HG03139 (cell line): Measurements from ENCODE around the gene IARS1.

Experiments used
- ATAC-seq: cut with Tn5 transposase; IDR thresholded peaks from one replicate; pipeline ENCODE4 v1.9.1; 2021; ENCODE audit not compliant: unreplicated experiment

Gene IARS1

DNA sequence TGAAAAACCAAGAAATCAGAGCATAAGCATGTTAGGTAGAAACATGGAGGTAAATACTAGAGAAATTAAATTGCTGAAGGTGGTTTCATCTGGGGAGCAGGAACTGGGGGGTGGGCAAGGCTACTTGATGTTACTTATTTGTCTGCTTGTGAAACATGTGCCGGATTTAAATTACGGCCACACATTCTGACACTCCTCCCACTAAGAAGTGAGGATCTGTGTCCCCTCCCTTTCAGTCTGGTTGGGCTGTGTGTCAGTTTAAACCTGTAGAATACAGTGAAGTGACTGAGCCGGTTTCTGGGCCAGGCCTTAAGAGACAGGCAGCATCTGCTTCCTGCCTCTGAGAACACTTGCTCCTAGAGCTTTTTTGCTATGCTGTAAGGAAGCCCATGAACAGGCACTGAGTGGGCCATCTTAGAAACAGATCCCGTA, 2.3 kb upstream of the IARS1 start:
- ATAC-seq, result no peak

DNA sequence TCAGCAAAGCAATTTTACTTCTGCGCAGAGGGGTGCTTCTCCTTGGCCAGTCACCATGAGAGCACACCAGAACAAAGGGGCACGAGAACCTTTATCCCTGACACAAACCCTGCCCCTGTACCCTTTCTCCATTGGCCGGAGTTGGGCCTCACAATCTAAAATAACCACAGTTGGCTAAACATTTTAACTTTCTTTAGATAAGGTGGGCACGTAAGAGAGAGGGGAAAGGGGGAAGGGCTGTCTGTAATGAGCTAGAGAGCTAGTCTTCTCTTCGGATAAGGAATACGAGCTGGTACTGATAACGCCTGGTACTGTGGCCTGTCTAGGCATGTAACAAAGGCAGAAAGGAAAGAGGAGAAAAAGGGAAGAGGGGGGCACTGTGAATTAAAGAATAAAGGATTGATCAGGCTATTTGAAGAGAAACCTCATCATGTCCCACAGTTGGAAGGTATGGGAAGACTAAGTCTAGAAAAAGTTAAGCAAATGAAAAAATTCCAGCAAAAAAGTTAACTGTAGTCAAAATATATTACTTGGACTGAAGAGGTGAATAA, 1.8 kb upstream of the IARS1 start:
- ATAC-seq, result no peak

DNA sequence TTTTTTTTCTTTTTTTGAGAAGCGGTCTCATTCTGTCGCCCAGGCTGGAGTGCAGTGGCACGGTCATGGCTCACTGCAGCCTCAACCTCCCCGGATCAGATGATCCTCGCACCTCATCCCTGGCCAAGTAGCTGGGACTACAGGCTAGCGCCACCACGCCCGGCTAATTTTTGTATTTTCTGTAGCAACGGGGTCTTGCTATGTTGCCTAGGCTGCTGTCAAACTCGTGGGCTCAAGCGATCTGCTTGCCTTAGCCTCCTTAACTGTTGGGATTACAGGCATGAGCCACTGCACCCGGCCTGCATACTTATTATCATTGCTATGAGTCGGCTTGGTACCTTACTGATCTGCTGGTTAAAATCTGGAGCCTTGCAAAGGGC, 790 bp upstream of the IARS1 start:
- ATAC-seq, result no peak

DNA sequence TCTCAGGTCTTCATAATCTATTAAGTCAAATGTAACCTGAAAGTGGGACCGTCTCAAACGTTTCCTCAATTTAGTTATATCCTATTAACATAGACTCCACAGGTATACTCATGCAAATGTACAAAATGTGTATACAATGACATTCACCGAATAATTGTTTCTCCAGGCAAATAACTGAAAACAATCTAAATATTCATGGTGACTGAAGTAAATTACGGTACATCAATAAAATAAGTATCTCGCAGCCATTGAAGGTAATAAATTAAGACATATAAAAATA, 482 bp downstream of the IARS1 start:
- ATAC-seq, result no peak

DNA sequence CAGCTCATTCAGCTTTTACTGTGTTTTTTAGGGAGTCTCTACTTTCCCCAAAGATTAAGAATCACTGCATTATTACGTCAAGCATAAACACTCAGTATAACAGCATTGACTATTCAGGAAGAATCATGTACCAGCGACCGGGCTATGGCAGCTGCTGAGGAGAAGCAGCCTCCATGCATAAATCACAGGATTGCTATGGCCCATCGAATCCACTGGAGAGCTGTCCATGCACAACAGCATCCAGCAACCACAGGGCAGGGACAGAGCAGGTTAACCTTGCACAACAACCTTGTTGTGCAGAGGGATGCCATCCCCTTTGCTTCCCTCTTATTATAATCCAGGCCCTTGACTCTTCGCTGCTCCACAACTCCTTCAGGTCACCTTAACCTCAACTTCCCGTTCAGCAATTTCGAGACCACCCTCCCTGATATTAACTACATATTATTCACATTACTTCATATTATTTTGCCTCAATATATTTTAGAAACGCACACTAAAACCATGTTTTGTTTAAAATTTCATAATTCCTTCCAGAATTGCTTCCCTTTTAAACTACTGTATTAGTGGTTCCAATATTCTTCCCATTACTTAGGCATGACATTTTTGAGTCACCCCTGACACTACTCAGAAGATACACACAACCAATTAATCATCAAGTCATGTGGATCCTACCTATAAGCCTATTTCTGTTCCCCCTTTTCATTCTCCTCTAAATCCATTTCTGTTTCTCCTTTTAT, 991 bp downstream of the IARS1 start:
- ATAC-seq, result no peak

DNA sequence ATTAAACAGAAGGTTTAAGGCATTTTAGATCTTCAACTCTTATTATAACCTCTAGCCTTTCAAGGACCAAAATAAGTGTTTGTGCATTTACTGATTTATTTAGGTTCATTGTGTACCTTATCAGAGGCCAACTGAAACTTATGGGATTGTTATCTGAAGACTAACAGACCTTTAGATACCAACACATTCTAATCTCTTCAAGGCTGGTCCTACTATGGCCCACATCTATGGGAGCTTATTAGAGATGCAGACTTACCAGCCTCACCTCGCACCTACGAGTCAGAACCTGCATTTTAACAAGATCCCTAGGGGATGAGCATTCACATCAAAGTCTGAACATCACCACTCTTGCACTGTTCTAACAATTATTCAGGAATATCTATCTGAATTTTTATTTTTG, 1.9 kb downstream of the IARS1 start:
- no peak for ATAC-seq

DNA sequence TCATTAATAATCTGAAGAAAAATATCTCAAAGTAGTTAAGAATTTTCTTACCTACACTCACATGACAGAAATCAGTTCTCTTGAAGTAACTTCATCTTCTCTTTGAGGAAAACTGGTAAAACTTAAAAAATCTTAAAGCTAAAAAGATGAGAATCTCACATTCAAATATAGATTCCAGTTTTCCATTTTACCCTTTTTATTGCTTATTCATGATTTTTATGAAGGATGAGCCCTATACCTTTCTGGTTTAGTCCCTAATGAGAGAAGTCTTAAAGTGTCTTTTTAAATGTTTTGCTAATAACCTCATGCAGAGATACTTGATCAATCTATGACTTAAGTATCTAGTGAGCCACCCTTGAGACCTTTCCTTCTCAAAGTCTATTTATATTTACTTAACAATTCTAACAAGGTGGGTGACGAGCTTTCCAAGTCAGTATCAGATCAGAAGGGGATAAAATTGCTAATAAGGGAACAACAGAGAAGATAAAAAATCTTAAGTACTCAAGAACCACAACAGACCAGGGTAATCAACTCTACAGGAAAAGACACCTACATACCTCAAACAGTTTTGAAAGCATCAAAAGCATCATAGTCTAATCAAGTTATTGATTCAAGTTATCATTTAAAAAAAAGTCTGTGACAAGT, 2.6 kb downstream of the IARS1 start:
- no peak for ATAC-seq

DNA sequence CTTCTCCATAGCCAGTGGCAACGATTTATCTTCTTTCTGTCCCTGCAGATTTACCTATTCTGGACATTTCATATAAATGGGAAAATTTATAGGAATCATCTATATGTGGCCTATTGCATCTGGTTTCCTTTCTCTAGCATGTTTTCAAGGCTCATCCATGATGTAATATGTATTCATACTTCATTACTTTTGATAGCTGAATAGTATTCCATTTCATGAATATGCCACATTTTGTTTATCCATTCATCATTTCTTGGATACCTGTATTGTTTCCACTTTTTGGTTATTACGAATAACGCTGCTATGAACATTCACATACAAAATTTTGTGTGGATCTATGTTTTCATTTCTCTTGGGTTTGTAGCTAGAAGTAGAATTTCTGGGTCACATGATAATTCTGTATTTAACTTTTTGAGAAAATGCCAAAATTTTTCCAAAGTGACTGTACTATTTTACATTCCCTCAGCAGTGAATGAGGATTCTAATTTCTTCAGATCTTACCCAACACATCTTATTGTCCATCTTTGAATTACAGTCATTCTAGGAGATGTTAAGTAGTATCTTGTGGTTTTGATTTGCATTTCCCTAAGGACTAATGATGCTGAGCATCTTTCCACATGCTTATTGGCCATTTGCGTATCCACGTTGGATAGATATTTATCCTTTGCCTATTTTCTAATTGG, 3.6 kb downstream of the IARS1 start:
- no peak for ATAC-seq

DNA sequence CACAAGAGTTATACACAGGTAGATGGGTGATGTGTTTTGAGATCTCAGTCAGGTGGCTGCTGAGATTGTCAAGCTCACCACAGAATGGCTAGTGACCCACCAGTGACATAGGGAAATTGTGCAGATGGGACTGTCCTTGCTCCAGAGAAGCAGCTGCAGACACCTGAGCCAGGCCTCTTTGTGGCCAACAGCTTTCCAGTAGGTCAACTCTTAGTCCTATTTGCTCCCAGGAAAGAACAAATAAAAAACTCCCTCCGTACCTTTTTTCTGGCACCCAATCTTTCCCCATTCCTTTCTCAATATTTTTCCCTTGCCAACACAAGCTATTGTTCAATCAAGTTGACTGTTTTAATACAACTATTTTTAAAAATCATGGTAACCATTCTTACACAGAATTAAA, 14.2 kb downstream of the IARS1 start:
- no peak for ATAC-seq

DNA sequence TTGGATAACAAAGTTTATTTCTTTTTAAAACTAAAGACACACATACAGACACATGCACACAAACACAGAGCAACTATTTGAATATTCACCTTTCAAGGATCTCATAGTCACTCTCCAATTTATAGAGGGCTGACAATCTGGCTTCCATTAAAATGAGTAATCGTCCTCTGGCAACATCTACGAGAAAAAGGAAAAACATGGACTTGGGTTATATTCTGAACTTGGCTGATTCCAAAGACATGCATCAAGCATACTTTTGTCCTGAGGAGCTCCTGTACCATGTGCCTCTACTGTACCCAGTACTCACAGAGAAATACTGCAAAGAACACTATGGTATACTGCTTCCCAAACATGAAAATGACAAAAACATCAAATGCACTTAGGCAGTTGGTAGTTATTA, 15.4 kb downstream of the IARS1 start:
- ATAC-seq, result no peak

DNA sequence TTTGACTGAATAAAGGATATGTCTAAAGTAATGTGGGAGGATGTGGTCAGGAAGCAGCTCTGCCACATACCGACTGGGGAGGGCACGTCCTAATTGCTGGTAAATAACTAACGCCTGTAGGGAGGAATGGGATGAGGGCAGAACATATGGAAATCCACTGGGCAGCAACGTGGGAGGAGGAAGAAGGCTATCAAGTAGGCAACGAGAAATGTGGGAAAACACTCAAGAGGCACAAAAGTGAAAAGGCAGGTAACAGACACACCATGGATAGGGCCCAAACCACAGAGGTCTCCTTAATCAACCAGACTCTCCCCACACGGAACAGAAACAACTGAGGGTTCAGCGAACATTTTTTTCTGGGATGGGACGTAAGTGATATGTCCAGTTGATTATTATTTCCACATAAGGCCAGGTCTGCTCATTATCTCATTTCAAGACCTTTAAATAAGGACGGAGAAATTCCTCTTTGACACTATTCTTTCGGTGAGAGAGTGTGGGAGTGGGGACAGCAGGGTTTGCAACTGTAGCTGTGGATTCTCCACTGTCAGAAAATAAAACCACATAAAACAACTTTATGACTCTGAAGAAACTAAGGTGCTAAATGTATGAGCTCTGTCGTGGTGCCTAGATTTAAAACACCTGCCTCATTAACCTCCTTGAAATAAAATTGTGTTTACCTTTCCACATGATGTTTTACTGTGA, 17.0 kb downstream of the IARS1 start:
- no peak for ATAC-seq

DNA sequence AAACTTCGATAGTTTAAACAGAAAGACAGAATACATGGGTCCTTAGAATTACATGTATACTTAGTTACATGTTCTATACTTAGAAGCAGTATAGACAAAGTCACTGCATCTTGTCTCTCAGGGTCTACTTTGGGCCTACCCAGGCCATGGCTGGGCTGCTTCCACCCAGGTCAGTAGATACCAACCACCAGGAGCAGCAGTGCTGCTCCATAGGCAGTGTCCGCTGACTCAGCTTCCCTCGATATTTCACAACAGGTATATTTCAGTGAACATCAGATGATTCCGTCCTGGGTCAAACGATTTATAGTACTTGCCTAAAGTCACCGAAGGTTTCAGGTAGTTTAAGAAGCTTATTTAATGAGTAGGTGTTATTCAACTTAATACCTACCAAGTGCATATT, 18.0 kb downstream of the IARS1 start:
- no peak for ATAC-seq

DNA sequence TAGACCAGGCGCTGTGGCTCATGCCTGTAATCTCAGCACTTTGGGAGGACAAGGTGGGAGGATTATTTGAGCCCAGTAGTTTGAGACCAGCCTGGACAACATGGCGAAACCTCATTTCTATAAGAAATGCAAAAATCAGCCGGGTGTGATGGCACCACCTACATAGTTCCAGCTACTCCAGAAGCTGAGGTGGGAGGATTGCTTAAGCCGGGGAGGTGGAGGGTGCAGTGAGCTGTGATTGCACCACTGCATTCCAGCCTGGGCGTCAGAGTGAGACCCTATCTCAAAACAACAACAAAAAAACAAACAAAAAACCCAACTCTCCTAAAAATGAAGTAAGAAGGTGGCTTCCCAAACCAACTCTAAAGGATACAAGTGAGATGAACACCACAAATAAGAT, 23.0 kb downstream of the IARS1 start:
- no peak for ATAC-seq

DNA sequence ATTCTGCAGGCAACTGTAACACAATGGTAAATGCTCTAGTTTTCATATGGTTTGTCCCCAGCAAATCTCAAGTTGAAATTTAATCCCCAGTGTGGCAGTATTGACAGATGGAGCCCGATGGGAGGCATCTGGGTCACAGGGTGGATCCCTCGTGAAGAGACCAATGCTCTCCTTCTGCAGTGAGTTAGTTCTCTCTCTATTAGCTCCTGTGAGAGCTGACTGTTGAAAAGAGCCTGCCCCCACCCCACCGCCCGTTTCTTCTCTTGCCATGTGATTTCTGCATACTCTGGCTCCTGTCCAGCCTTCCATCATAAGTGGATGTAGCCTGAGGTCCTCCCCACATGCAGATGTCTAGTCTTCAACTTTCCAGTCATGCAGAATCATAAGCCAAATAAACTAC, 27.0 kb downstream of the IARS1 start:
- no peak for ATAC-seq

DNA sequence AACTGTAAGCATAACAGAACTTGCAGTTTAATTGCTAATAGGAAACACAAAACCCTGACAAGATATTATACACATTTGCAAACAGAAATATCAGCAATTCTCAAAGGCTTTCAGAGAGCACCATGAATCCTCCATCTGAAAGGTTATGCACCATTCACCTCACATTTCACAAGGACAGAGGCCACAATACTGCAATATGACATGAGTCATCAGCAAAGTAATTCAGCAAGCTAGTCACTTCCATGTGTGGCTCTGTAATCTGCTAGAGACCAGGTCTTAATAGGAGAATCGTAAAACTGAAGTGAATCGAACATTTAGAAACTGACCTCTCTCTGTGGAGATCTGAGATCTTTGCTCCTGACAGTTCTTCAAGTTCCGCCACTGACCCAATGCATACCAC, 28.3 kb downstream of the IARS1 start:
- ATAC-seq, result no peak

DNA sequence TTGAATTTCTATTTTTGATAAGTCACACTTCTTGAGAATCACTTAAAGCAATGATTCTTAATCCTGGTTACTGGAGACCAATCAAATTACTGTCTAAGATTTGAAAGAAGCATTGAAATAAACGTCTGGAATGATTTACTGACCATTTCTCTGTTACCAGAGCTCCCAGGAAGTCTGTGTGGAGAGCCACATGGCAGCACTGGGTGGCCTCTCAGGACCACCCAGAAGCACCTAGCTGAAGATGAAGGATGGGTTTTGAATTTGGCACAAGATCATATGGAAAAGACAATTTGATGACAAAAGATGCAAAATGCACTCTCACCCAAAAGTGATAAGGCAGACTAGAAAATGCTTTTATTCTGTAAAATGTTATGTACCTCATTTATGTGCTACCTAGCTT, 30.4 kb downstream of the IARS1 start:
- no peak for ATAC-seq

DNA sequence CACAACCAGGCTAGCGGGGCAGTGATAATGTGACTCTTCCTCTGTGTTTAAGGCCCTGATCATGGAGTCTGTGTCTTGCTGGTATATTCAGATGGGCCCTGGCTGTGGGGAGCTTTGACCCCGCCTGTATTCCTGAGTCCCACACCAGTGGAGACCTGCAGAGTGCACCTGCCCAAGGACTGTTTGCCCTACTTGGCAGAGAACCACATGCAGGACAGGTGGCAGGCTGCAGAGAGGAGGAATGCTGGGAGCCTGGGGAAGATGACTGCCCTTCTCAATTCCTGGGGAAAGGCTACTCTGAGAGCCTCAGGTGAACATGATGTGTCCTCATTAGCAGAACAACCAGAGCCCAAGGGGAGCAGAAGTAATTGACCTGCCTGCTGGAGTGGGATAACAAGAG, 36.2 kb downstream of the IARS1 start:
- no peak for ATAC-seq

DNA sequence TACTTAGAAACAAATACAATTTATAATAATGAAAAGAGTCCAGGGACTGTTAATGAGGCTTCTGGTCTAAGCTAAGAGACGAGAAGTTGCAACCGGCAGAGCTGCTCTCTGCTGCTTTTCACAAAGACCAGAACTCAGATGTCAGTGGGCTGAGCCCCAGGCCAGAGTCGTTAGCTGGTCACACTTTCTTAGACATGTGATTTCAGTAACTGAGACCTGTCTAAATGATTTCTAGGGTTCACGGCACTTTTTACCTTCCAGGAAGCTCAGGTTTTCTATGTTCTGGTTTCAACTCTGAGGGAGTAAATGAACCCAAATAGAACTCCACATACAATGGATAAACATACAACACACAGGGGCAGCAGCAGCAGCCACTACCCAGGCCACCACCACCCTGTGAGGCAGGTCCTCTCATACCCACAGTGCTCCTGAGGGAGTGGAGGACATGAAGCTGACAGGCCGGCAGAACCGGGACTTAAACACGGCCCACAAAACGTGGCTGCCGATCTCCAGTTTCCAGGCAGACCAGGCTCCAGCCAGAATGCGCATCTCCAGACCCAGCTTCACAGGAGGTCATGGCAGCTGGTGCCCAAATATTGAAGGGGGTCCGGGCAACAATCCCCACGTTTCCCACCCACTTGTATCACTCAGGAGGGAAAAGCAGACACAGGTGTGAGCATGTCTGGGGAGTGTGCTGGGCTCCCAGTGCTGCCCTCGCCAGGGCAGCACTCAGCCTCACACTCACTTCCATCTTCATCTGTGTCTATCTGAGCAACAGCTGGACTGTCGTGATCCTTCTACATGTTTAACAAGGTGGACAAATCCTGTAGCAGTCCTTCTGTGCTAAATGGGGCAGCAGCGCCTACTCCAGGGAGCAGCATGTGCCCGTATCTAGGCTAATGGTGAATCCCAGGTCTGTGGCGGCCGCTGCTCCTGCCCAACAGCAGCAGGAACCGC, 38.8 kb downstream of the IARS1 start:
- no peak for ATAC-seq

DNA sequence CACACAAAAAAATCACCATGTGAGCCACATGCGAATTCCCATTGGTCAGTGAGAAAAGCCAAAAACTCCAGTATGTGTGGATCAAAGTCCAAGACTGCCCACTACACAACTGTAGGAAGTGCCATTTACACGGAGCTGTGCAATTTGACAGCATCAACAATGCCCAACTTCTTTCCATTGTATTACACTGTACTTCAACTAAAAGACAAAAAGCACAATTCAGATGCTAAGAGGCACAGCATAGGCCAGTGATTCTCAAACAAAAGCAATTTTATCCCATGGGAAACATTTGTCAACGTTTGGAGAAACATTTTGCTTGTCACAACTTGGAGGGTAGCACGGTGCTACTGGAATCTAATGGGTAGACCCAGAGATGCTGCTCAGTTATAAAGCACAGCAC, 39.8 kb downstream of the IARS1 start:
- no peak for ATAC-seq

DNA sequence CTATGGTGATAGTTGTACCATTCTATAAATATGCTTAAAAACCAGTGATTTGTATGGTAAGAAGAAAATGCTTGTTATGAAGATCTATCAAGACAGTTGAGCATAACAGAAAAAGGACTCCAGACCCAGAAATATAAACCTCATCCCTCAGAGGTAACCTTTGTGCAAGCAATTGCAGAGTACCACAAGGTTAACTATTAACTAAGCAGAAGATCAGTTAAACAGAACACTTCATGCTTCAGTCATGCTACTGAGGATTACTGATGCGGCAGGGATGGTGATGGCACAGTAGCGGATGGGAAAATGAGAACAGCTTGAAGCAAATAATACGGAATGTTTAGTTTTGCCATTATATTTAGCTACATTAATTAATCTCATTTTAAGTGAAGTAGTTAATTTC, 45.5 kb downstream of the IARS1 start:
- ATAC-seq, result no peak

DNA sequence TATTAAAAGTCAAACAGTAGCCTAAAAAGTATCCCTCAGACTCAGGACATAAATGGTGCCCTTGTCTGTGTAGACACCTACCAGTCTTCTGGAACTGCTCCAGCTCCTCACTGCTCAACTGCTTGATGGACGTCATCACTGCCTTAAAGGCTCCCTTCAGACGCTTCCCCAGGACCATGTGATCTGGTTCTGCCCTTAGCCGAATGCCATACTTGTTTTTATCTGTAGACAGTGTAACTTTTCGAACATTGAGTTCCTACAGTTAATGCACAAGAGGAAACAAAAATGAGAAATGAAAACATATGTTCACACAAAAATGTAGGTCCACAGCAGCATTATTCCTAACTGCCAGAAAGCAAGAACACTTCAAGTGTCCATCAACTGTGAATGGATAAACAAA, 46.2 kb downstream of the IARS1 start:
- no peak for ATAC-seq
